ENCODE results near the gene SPART.

Gene SPART

GRCh38 chr13:36259361-36260137 lies 86.6 kb downstream of the SPART start:
- TF ChIP-seq CTCF (IDR thresholded peaks at IDR 0.05): no peak
- no peak for TF ChIP-seq ZFX (IDR thresholded peaks at IDR 0.05; ENCODE audit: borderline replicate concordance)
- no peak overlapping the region for H3K27ac ChIP-seq

GRCh38 chr13:36258831-36259230 lies 87.4 kb downstream of the SPART start:
- no peak overlapping the region for H3K27ac ChIP-seq
- no peak for TF ChIP-seq ZFX (IDR thresholded peaks at IDR 0.05; ENCODE audit: borderline replicate concordance)
- no peak for TF ChIP-seq CTCF (IDR thresholded peaks at IDR 0.05)
